ENCODE results near the gene PCDHGA1. TPM values are rescaled to one million over a fixed set of nuclear protein-coding genes. Genes with fewer than 3 reads are reported as not detected.
A peak's percentile ranks its signal among the peaks of the same experiment; 100 is the strongest.
"Not testable (repeated sequence)": the region's sequence is repeated elsewhere in the genome, so short reads cannot be mapped to it uniquely, and the experiment has no call there.

Gene PCDHGA1
- total and polyA plus RNA-seq, 7 donors: 0.27 to 2.1 (median 0.59) TPM

- peak; percentile 80 to 86 for DNase-seq
- not testable (repeated sequence) for H3K4me1 ChIP-seq; H3K36me3 ChIP-seq (ENCODE audit: insufficient read depth in 1 of 2, low read depth in 1 of 2); H3K9me3 ChIP-seq
- peaks cover 0 to 41% (median 4%) of the 10 kb centered on the region in 3 donors for H3K27me3 ChIP-seq (ENCODE audit: insufficient read depth in 3 of 3, low read length in 2 of 3)
- TF ChIP-seq CTCF (IDR thresholded peaks at IDR 0.05): peak; percentile 77
- peak; percentile 85 to 88 (median 86) for ATAC-seq
- 9 to 14% (median 12%) methylated on average over 36 to 47 of the region's 47 CpGs for WGBS, 3 donors
- intact Hi-C loops (cut with DNase I): loop anchor here (5.0 kb wide), 2 partner anchors 140 to 145 kb away; no protein-coding TSS in a partner anchor
- H3K27ac ChIP-seq: peak within 1 kb of the TSS; percentile 40
- peak within 1 kb of the TSS; percentile 66 for H3K4me3 ChIP-seq
Observed at GRCh38 chr5:141417494-141418172, 87.3 kb downstream of the PCDHGA1 start, which contains the start of gene PCDHGB7. Gene PCDHGB7, plus strand, starts transcription at chr5:141417677. Its CDS starts 183 bp downstream, at chr5:141417860.

- intact Hi-C loops (cut with DNase I): loop anchor here (5.0 kb wide), 2 partner anchors 138 to 143 kb away; no protein-coding TSS in a partner anchor
- Histone ChIP-seq H3K4me1 (no peaks in the 10 kb centered on the region), H3K27me3 (ENCODE audit: insufficient read depth in 3 of 3, low read length in 2 of 3) (peaks cover 0 to 37% (median 6%) of the 10 kb centered on the region in 3 donors), H3K9me3 (peaks cover 9% of the 10 kb centered on the region), H3K36me3 (ENCODE audit: insufficient read depth in 1 of 2, low read depth in 1 of 2) (no peaks in the 10 kb centered on the region), H3K27ac (no peak overlapping the region), H3K4me3 (peak overlapping the region; percentile 66)
- no peak for TF ChIP-seq CTCF (IDR thresholded peaks at IDR 0.05)
- DNase-seq (no peak), ATAC-seq (no peak)
- 43 to 49% (median 44%) methylated on average over 74 of the region's 74 CpGs for WGBS, 3 donors
Observed at GRCh38 chr5:141419074-141419880, 89.0 kb downstream of the PCDHGA1 start.

GRCh38 chr5:141420855-141421488, 90.7 kb downstream of the PCDHGA1 start, which contains the start of gene PCDHGA11:
Gene PCDHGA11, plus strand, starts transcription at chr5:141421051. Its CDS starts 177 bp downstream, at chr5:141421228.
- DNase-seq: peak in 1 of 2 donors; percentile 29
- peak; percentile 49 to 73 (median 66) for ATAC-seq
- Histone ChIP-seq H3K27me3 (ENCODE audit: insufficient read depth in 3 of 3, low read length in 2 of 3) (peaks cover 0 to 29% (median 6%) of the 10 kb centered on the region in 3 donors), H3K9me3 (peaks cover 9% of the 10 kb centered on the region), H3K4me1 (no peaks in the 10 kb centered on the region), H3K4me3 (peak within 1 kb of the TSS; percentile 66), H3K27ac (peak within 1 kb of the TSS; percentile 7), H3K36me3 (ENCODE audit: insufficient read depth in 1 of 2, low read depth in 1 of 2) (no peaks in the 10 kb centered on the region)
- TF ChIP-seq CTCF (IDR thresholded peaks at IDR 0.05): peak; percentile 68
- intact Hi-C loops (cut with DNase I): loop anchor here in 1 of 2 donors (5.0 kb wide), 1 partner anchor 101 kb away; no protein-coding TSS in a partner anchor
- 20 to 22% (median 22%) methylated on average over 42 of the region's 42 CpGs for WGBS, 3 donors

GRCh38 chr5:141421489-141421855, 91.2 kb downstream of the PCDHGA1 start:
- no peak for DNase-seq
- H3K27ac ChIP-seq: peak overlapping the region; percentile 7
- H3K4me3 ChIP-seq: peak overlapping the region; percentile 66
- no peaks in the 10 kb centered on the region for H3K36me3 ChIP-seq (ENCODE audit: insufficient read depth in 1 of 2, low read depth in 1 of 2)
- no peak for ATAC-seq
- no peaks in the 10 kb centered on the region for H3K4me1 ChIP-seq
- peaks cover 9% of the 10 kb centered on the region for H3K9me3 ChIP-seq
- intact Hi-C loops (cut with DNase I): loop anchor here in 1 of 2 donors (5.0 kb wide), 1 partner anchor 101 kb away; no protein-coding TSS in a partner anchor
- no peak for TF ChIP-seq CTCF (IDR thresholded peaks at IDR 0.05)
- 21 to 24% (median 23%) methylated on average over 13 of the region's 13 CpGs for WGBS, 3 donors
- H3K27me3 ChIP-seq (ENCODE audit: insufficient read depth in 3 of 3, low read length in 2 of 3): peaks cover 0 to 28% (median 6%) of the 10 kb centered on the region in 3 donors

Measured in psoas muscle (tissue), 8 donors.